HG02588 (cell line): ENCODE results near the gene N4BP2.

Experiments
- ATAC-seq: cut with Tn5 transposase; IDR thresholded peaks from one replicate; pipeline ENCODE4 v1.9.1; 2021; ENCODE audit warnings: mild to moderate bottlenecking, moderate library complexity; ENCODE audit not compliant: unreplicated experiment

N4BP2 gene

DNA sequence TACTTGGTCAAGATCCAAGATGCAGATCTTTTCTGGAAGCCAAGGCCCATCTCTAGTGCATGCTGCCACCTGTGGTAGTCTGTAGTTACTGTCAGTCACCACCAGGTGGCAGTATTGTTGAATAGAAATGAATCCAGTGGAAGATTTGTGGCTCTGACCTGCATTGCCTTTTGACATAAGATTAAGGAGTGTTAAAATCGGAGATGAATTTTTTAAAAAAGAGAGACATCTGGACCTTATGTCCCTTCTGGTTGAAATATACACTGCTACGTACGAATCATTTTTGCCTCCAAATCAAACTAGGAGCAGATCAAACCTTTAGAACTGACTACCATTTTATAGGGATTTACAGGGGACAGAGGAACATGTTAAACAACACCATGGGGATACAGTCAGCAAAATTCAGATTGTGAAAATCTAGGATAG lies 93.3 kb downstream of the N4BP2 start:
- no peak for ATAC-seq

- ATAC-seq, result no peak
These were observed 94.3 kb downstream of the N4BP2 start for GRCh38 chr4:40150932-40151331.

- no peak for ATAC-seq
These were observed 96.0 kb downstream of the N4BP2 start for GRCh38 chr4:40152637-40153036.

DNA sequence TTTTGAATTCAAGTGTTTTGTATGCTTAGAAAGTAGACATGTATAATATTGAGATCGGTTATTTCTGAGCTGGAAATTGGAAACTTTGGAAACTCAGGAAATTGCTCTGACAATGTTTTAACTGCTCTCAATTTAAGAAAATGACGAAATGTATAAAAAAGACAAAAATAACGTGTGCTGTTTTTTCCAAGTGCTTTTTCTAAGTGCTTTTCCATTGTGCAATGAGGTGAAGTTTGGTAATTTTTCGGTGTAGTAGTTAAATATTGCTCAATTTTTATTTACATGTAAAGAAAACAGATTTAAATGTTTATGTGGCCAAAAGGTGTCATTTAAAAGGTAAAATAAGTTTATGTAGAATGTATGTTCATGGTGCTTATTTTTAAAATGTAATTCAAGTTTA lies 100.8 kb downstream of the N4BP2 start:
- no peak for ATAC-seq

GRCh38 chr4:40160258-40160657 lies 103.6 kb downstream of the N4BP2 start:
- no peak for ATAC-seq

DNA sequence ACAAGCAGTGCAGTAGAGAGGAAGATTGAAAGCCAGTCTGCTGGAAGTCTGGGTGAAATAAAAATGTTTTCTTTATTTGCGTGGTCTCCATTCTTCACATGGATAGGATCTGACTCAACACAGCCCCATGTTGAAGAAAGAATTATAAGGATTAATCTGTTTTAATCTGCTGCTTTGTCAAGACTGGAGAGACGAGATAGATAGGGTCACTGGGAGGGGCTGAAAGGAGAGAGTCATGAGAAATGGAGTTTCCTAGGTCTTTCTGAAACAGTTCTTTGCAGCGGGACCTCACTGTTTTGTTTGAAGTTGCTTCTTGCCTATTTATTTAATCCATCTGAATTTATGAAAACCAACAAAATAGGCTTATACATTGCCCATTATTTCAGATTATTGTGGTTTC lies 107.8 kb downstream of the N4BP2 start:
- ATAC-seq, result no peak

DNA sequence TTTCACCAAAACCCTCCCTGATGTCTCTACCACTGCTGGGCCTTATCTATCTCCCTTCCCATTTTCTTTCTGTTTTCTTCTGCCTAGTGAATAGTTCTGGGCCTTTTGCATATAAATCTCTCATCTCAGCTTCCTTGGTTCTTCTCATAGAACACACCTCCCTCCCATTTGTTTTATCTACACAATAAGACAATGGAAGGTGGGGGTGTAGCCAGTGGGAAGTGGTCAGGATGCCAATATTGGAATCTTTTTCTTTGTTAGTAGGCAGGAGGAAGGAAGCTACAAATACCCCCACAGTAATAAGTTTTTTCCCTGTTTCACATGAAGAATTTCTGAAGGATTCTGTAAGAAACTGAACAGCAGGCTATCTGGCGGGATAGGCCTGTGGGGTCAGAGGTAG lies 109.3 kb downstream of the N4BP2 start:
- ATAC-seq, result no peak

- ATAC-seq, result no peak
These were observed 111.4 kb downstream of the N4BP2 start for GRCh38 chr4:40168070-40168469.

DNA sequence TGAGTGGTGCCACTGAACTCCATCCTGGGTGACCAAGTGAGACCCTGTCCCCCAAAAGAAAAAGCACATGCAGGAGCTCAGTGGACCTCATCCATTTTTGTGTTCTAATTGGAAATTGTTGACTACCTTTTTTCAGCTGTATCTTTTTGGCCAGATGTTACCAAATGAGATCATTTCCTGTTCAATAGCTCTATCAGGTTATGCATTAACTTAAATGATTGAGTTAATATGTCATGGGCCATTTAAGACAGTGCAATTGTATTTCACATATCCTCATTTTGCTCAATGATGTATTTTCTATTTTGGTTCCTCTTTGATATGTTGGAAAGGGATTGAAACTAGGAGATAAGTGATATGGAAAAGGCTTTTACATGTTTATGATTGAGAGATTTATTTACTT lies 113.9 kb downstream of the N4BP2 start:
- ATAC-seq, result peak; percentile 64

GRCh38 chr4:40173470-40173875 lies 116.8 kb downstream of the N4BP2 start:
- no peak for ATAC-seq

DNA sequence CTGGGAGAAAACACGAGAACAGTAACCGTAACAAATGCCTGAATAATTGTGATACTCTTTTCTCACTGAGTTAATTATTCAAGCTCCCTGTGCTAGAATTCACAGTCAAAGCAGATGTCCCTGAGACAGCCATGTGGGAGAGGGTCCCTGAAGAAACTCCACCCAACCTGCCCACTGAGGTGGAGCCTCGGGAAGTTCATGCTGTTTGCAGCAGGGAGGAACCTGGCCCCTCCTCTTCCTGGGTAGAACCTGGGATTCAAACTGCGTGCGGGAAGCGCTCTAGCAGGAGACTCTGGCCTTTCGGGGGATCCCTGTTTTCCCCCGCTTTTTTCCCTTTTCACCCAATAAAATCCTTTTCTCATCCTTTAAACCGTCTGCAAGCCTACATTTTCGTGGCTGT lies 120.0 kb downstream of the N4BP2 start:
- ATAC-seq, result no peak

DNA sequence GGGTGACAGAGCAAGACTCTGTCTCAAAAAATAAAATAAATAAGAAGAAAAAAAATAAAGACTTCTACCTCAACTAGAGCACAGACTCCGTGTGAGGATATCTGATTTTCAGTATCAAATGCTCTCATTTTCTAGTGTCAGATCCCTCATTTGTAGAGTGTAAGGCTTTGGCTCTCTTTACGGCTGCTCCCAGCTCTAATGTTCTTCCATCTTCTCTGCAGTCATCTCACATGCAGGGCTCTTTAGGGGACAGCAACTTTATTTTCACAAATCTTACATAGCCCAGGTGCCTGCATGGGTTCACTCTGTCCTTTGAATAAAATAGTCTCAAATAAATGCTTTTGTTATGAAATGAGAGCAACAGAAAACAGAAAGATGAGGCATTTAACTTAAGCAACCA lies 120.9 kb downstream of the N4BP2 start:
- no peak for ATAC-seq

DNA sequence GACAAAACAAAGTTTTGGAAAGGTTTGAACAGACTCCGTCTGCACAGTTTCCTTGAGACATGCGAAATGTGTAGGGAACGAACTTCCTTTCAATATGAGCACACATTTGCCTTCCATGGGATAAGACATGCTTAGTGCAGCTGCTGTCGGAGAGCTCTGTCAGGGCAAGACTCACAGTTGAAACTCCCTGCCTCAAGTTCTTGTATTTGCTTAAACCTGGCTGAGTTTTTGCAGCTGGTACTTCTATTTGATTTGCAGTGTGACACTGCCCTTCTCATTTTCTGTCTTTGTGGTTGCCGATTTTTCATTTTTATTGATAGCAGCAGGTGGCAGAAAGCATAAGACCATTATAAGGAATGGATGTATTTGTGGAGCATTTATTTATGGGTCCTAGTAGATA lies 122.0 kb downstream of the N4BP2 start:
- no peak for ATAC-seq

- ATAC-seq, result no peak
These were observed 122.7 kb downstream of the N4BP2 start for GRCh38 chr4:40179360-40179759.

DNA sequence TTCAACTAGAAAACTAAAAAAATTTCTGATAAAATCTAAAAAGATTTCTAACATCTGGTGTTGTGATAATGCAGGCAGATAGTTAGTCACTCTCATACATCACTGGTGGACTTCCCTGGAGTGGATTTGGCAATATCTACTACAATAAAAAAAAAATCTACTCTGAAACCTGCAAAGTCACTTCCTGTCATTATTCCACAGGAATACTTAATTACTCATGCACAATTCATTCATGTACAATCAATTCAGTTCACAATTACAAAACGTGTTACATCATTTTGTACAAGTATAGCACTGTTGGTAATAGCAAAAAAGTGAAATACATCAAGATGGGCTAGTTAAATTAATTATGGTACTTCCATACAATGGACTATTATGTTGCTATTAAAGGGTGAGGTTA lies 123.7 kb downstream of the N4BP2 start:
- no peak for ATAC-seq

- ATAC-seq, result no peak
These were observed 125.4 kb downstream of the N4BP2 start for GRCh38 chr4:40182001-40182400.

DNA sequence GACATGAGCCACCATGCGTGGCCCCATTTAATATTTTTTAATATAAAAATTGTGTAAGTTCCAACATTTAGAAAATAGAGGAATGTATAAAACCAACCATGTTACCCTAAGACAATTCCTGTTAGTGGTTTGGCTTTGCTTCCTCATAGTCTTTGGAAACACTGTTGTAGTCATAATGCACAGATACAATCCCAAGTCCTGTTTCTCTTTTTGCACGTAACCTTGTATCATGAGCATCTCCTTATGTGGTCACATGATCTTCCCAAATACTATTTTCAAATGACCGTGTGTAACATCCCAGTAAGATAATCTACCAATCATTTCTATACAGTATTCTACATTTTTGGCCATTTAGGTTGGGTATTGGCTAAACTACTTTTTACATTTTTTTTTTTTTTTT lies 126.3 kb downstream of the N4BP2 start:
- no peak for ATAC-seq

DNA sequence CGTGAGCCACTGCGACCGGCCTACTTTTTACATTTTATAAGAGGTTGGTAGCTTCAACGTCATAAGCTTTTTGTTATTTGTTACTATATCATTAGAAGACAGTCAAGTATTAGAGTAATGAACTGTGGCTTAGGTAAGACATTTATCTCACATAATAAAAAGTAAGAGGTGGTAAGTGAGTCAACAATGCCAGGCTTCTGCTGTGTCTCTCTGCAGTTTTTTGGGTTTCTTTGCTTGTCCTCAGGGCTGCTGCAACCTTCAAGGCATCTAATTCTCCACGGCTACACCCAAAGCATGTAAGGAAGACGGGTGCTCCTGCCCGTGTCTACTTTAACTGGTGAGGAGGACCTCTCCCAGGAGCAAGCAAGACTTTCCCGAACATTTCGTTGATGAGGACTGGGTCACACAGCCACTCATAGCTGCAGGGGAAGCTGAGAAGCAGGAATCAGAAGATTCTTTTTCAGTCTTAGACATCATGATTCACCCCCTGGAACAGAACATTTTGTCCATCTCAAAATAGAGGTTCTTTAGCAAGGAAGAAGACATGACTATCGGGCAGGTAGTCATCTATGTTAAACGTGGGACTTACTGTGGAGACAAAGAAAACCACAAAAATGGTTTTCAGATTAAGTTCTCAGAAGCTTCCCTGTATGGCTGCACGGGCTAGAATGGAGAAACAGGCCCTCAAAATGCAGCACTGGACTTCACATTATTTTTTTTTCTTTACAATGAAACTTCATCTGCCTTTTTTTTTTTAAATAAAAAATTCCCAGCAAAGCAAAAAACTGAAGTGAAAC lies 127.2 kb downstream of the N4BP2 start:
- no peak for ATAC-seq

- no peak for ATAC-seq
These were observed 129.4 kb downstream of the N4BP2 start for GRCh38 chr4:40185830-40186664.

- ATAC-seq, result no peak
These were observed 130.0 kb downstream of the N4BP2 start for GRCh38 chr4:40186665-40187014.

DNA sequence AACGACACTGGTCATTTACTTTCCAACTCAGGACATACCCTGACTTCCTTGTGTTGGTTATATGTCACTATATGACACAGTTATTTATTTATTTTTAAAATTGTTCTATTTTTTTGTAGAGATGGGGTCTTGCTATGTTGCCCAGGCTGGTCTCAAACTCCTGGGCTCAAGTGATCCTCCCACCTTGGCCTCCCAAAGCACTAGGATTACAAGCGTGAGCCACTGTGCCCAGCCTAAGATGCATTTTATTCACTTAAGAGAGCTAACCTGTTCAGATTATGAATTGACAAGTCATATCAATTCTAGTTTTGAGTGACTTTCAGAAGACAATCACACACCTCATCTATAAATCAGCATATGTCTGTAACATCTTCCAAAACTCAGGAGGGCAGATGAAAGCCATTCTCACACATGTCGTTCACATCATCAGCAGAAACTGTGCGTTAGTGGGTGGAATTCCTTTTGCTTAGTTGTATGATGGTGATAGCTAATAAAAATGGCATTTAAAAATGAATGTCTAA lies 130.8 kb downstream of the N4BP2 start:
- no peak for ATAC-seq

- ATAC-seq, result no peak
These were observed 133.4 kb downstream of the N4BP2 start for GRCh38 chr4:40190019-40190418.
